Medulla oblongata (tissue), 1 donor: Measurements from ENCODE around the gene SRI.
A peak's percentile ranks its signal among the peaks of the same experiment; 100 is the strongest.
"Not testable (repeated sequence)": the region's sequence is repeated elsewhere in the genome, so short reads cannot be mapped to it uniquely, and the experiment has no call there.

Experiments
- DNase-seq: peaks from one replicate; pipeline ENCODE4 v3.0.0-alpha.2; 2015; ENCODE audit errors: extremely low spot score

SRI gene

GRCh38 chr7:88219781-88220747 is at the start of gene SRI:
Gene SRI (minus strand): TSS chr7:88220038. CDS start chr7:88220026, 12 bp downstream.
- DNase-seq: peak; percentile 89

GRCh38 chr7:88269586-88269985 is 49.7 kb upstream of the SRI start:
- no peak for DNase-seq

- DNase-seq: peak; percentile 4
These were observed 49.0 kb upstream of the SRI start for GRCh38 chr7:88268858-88269257.

- DNase-seq: no peak
These were observed 48.2 kb upstream of the SRI start for GRCh38 chr7:88268051-88268450.

GRCh38 chr7:88267421-88267820 is 47.6 kb upstream of the SRI start:
- DNase-seq: no peak

GRCh38 chr7:88264987-88265386 is 45.1 kb upstream of the SRI start:
- DNase-seq: not testable (repeated sequence)

GRCh38 chr7:88262562-88262961 is 42.7 kb upstream of the SRI start:
- no peak for DNase-seq

- DNase-seq: no peak
These were observed 40.9 kb upstream of the SRI start for GRCh38 chr7:88260719-88261118.

- no peak for DNase-seq
These were observed 40.0 kb upstream of the SRI start for GRCh38 chr7:88259656-88260380.

GRCh38 chr7:88258296-88258695 is 38.5 kb upstream of the SRI start:
- DNase-seq: not testable (repeated sequence)

- no peak for DNase-seq
These were observed 37.1 kb upstream of the SRI start for GRCh38 chr7:88256906-88257305.

GRCh38 chr7:88254721-88255424 is 35.0 kb upstream of the SRI start:
- no peak for DNase-seq

- no peak for DNase-seq
These were observed 33.8 kb upstream of the SRI start for GRCh38 chr7:88253640-88254039.

- DNase-seq: no peak
These were observed 24.4 kb upstream of the SRI start for GRCh38 chr7:88244258-88244657.

GRCh38 chr7:88243345-88243909 is 23.6 kb upstream of the SRI start:
- DNase-seq: peak; percentile 73

GRCh38 chr7:88239852-88240251 is 20.0 kb upstream of the SRI start:
- no peak for DNase-seq

GRCh38 chr7:88233828-88234227 is 14.0 kb upstream of the SRI start:
- no peak for DNase-seq

GRCh38 chr7:88230646-88231045 is 10.8 kb upstream of the SRI start:
- no peak for DNase-seq

GRCh38 chr7:88229302-88229995 is 9.6 kb upstream of the SRI start:
- DNase-seq: no peak

GRCh38 chr7:88226886-88227516 is 7.2 kb upstream of the SRI start:
- DNase-seq: no peak

GRCh38 chr7:88226201-88226600 is 6.4 kb upstream of the SRI start:
- DNase-seq: no peak
